ENCODE data around the gene ACE.

ACE gene

GRCh38 chr17:63474586-63475460, 2.0 kb upstream of the ACE start:
- DNase-seq (ENCODE audit: low read depth): no peak

GRCh38 chr17:63475491-63476412, 1.1 kb upstream of the ACE start:
- DNase-seq (ENCODE audit: low read depth): no peak

- DNase-seq (ENCODE audit: low read depth): no peak
Observed at GRCh38 chr17:63476459-63476853, 405 bp upstream of the ACE start.

- no peak for DNase-seq (ENCODE audit: low read depth)
Observed at GRCh38 chr17:63477480-63478440, 899 bp downstream of the ACE start.

- peak; percentile 57 for DNase-seq (ENCODE audit: low read depth)
Observed at GRCh38 chr17:63478814-63479494, 2.1 kb downstream of the ACE start.

GRCh38 chr17:63479495-63480184, 2.8 kb downstream of the ACE start:
- DNase-seq (ENCODE audit: low read depth): no peak

- DNase-seq (ENCODE audit: low read depth): no peak
Observed at GRCh38 chr17:63480192-63480784, 3.4 kb downstream of the ACE start.

GRCh38 chr17:63480826-63481487, 4.1 kb downstream of the ACE start:
- DNase-seq (ENCODE audit: low read depth): no peak

GRCh38 chr17:63481488-63481870, 4.6 kb downstream of the ACE start:
- no peak for DNase-seq (ENCODE audit: low read depth)

GRCh38 chr17:63482509-63482908, 5.6 kb downstream of the ACE start:
- no peak for DNase-seq (ENCODE audit: low read depth)

- DNase-seq (ENCODE audit: low read depth): no peak
Observed at GRCh38 chr17:63483038-63483437, 6.2 kb downstream of the ACE start.

- DNase-seq (ENCODE audit: low read depth): no peak
Observed at GRCh38 chr17:63483655-63484575, 7.1 kb downstream of the ACE start.

GRCh38 chr17:63486317-63487013, 9.6 kb downstream of the ACE start:
- DNase-seq (ENCODE audit: low read depth): no peak

- no peak for DNase-seq (ENCODE audit: low read depth)
Observed at GRCh38 chr17:63487014-63487339, 10.1 kb downstream of the ACE start.

- no peak for DNase-seq (ENCODE audit: low read depth)
Observed at GRCh38 chr17:63488851-63489250, 12.0 kb downstream of the ACE start.

- no peak for DNase-seq (ENCODE audit: low read depth)
Observed at GRCh38 chr17:63489291-63489690, 12.4 kb downstream of the ACE start.

- no peak for DNase-seq (ENCODE audit: low read depth)
Observed at GRCh38 chr17:63490329-63490728, 13.5 kb downstream of the ACE start.

- DNase-seq (ENCODE audit: low read depth): no peak
Observed at GRCh38 chr17:63490858-63491400, 14.1 kb downstream of the ACE start.
